Vagina (tissue), 2 donors: ENCODE measurements around the gene PAX8.

ENCODE experiments used
- POLR2A ChIP-seq, 2 donors: fragments of 450-650 bp; IDR thresholded peaks; one replicate each; pipeline ENCODE4 v1.6.1; 2017; ENCODE audit warnings: antibody characterized with exemption in 2 of 2, mild to moderate bottlenecking in 2 of 2, moderate library complexity in 2 of 2
- TF ChIP-seq, protein P1 (sequence below), 3 experiments: fragments of 450-650 bp in 2 of 3; fragments of 200-600 bp in 1 of 3; sonication (generic) in 1 of 3; IDR thresholded peaks; one replicate each; pipeline ENCODE4 v1.5.1; 2017 to 2019; ENCODE audit warnings: antibody characterized with exemption in 3 of 3, mild to moderate bottlenecking in 2 of 3, moderate library complexity in 2 of 3

DNA sequence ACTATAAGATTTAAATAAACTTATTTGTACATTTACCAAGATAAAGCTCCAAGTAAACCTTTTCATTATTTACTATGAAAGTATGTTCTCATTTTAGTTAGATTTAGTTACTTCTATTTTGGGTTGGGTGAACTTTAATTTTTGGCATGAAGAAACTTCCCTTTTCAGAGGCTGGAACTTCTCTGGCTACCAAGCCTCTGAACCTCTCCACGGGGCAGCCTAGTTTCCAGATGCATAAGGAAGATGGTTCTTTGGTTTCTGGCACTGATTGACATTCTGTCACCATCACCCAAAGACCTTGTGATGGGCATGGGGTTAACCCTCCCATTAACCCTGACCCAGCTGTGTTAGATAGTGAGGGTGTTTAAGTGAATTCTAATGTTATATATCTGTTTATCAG lies 87.8 kb downstream of the PAX8 start:
- no peak for TF ChIP-seq POLR2A (IDR thresholded peaks at IDR 0.05)
- TF ChIP-seq, protein P1, sequence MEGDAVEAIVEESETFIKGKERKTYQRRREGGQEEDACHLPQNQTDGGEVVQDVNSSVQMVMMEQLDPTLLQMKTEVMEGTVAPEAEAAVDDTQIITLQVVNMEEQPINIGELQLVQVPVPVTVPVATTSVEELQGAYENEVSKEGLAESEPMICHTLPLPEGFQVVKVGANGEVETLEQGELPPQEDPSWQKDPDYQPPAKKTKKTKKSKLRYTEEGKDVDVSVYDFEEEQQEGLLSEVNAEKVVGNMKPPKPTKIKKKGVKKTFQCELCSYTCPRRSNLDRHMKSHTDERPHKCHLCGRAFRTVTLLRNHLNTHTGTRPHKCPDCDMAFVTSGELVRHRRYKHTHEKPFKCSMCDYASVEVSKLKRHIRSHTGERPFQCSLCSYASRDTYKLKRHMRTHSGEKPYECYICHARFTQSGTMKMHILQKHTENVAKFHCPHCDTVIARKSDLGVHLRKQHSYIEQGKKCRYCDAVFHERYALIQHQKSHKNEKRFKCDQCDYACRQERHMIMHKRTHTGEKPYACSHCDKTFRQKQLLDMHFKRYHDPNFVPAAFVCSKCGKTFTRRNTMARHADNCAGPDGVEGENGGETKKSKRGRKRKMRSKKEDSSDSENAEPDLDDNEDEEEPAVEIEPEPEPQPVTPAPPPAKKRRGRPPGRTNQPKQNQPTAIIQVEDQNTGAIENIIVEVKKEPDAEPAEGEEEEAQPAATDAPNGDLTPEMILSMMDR (IDR thresholded peaks at IDR 0.05): no peak
